ENCODE data around the gene TXNDC5.

GRCh38 chr6:7918403-7918802 lies 7.8 kb upstream of the TXNDC5 start:
- no peak for TF ChIP-seq CTCF (IDR thresholded peaks at IDR 0.05; ENCODE audit: insufficient read depth, low read depth, low read length)
- TF ChIP-seq EZH2 (IDR thresholded peaks at IDR 0.05; ENCODE audit: insufficient read depth, low read length), result no peak
